Cardiac muscle cell (in vitro differentiated cells and primary cell): ENCODE measurements around the gene FBXL5. TPM values are rescaled to one million over a fixed set of nuclear protein-coding genes. Genes with fewer than 3 reads are reported as not detected.

Experiments used
- DNase-seq, 2 donors: peaks; one replicate each; pipeline versions ENCODE4 v3.0.0 to v3.0.0-alpha.2; 2010 to 2017; ENCODE audit warnings: low read depth in 1 of 2, low spot score in 1 of 2
- H3K27ac ChIP-seq: fragments of 200-600 bp; sonication (generic); 2 replicates; pipeline ENCODE4 v1.5.1; 2016
- H3K27me3 ChIP-seq: fragments of 200-600 bp; sonication (generic); 2 replicates; pipeline ENCODE4 v1.6.0; 2016; ENCODE audit warnings: control low read depth
- H3K36me3 ChIP-seq: fragments of 200-600 bp; sonication (generic); 2 replicates; pipeline ENCODE4 v1.5.1; 2016; ENCODE audit warnings: control low read depth
- H3K4me1 ChIP-seq: fragments of 200-600 bp; sonication (generic); 2 replicates; pipeline ENCODE4 v1.8.1; 2017; ENCODE audit warnings: low read depth, mild to moderate bottlenecking, mixed run types
- H3K4me3 ChIP-seq: fragments of 200-600 bp; sonication (generic); 2 replicates; pipeline ENCODE4 v1.5.1; 2016; ENCODE audit warnings: mild to moderate bottlenecking
- H3K9me3 ChIP-seq: fragments of 200-600 bp; sonication (generic); 2 replicates; pipeline ENCODE4 v1.5.1; 2017; ENCODE audit warnings: low read depth, mild to moderate bottlenecking, control low read depth
- CTCF ChIP-seq: IDR thresholded peaks from 2 replicates; pipeline ENCODE4 v1.5.1; 2012; ENCODE audit warnings: low read depth, mild to moderate bottlenecking, low read length
- polyA plus RNA-seq: library from polyadenylated mRNA; unstranded; fragments of >200 nt; fragmentation: Nextera tagmentation; extraction: Ambion mirVana; gene quantifications from 2 replicates; pipeline ENCODE4 v1.2.1, GENCODE V29; 2016
- total RNA-seq: library from RNA; depleted of rRNA; stranded (reverse); fragments of >200 nt; gene quantifications from 2 replicates; pipeline ENCODE4 v1.2.3, GENCODE V29; 2016

Gene FBXL5
- total and polyA plus RNA-seq, 2 experiments from 2014 or later, result 39.0 to 66.3 TPM

GRCh38 chr4:15569746-15570145 lies 85.4 kb downstream of the FBXL5 start:
- no peak for DNase-seq
- H3K36me3 ChIP-seq, result peaks cover 9% of the 10 kb centered on the region

GRCh38 chr4:15568821-15569220 lies 86.3 kb downstream of the FBXL5 start:
- H3K36me3 ChIP-seq, result peaks cover 9% of the 10 kb centered on the region
- no peaks in the 10 kb centered on the region for H3K27me3 ChIP-seq
- no peak for DNase-seq
- TF ChIP-seq CTCF, result no peak
- no peak overlapping the region for H3K4me3 ChIP-seq
- H3K9me3 ChIP-seq, result no peaks in the 10 kb centered on the region
- H3K27ac ChIP-seq, result no peak overlapping the region
- H3K4me1 ChIP-seq, result no peaks in the 10 kb centered on the region

More at GRCh38 chr4:15569746-15570145, 85.4 kb downstream of the FBXL5 start:
- H3K4me3 ChIP-seq, result no peak overlapping the region
- no peaks in the 10 kb centered on the region for H3K9me3 ChIP-seq
- H3K27ac ChIP-seq, result no peak overlapping the region
- H3K27me3 ChIP-seq, result no peaks in the 10 kb centered on the region
- no peak for TF ChIP-seq CTCF
- peaks cover 3% of the 10 kb centered on the region for H3K4me1 ChIP-seq

- no peak for TF ChIP-seq CTCF
- peak in 1 of 2 donors; percentile 5 for DNase-seq
- Histone ChIP-seq H3K4me3 (no peak overlapping the region), H3K9me3 (no peaks in the 10 kb centered on the region), H3K4me1 (no peaks in the 10 kb centered on the region), H3K27ac (no peak overlapping the region), H3K36me3 (peaks cover 2% of the 10 kb centered on the region), H3K27me3 (no peaks in the 10 kb centered on the region)
Measured at GRCh38 chr4:15563871-15564270, 91.3 kb downstream of the FBXL5 start.

- Histone ChIP-seq H3K9me3 (no peaks in the 10 kb centered on the region), H3K36me3 (peaks cover 2% of the 10 kb centered on the region), H3K27me3 (no peaks in the 10 kb centered on the region), H3K4me1 (no peaks in the 10 kb centered on the region), H3K27ac (no peak overlapping the region), H3K4me3 (no peak overlapping the region)
- no peak for DNase-seq
- TF ChIP-seq CTCF, result no peak
Measured at GRCh38 chr4:15562623-15563022, 92.5 kb downstream of the FBXL5 start.

GRCh38 chr4:15562114-15562513 lies 93.0 kb downstream of the FBXL5 start:
- H3K4me1 ChIP-seq, result no peaks in the 10 kb centered on the region
- peaks cover 2% of the 10 kb centered on the region for H3K36me3 ChIP-seq
- no peaks in the 10 kb centered on the region for H3K27me3 ChIP-seq
- no peak overlapping the region for H3K4me3 ChIP-seq
- H3K27ac ChIP-seq, result no peak overlapping the region
- TF ChIP-seq CTCF, result no peak
- no peaks in the 10 kb centered on the region for H3K9me3 ChIP-seq
- DNase-seq, result no peak

GRCh38 chr4:15558561-15558960 lies 96.6 kb downstream of the FBXL5 start:
- H3K4me3 ChIP-seq, result no peak overlapping the region
- no peaks in the 10 kb centered on the region for H3K4me1 ChIP-seq
- H3K36me3 ChIP-seq, result peaks cover 13% of the 10 kb centered on the region
- no peak for DNase-seq
- no peaks in the 10 kb centered on the region for H3K9me3 ChIP-seq
- TF ChIP-seq CTCF, result no peak
- no peaks in the 10 kb centered on the region for H3K27me3 ChIP-seq
- H3K27ac ChIP-seq, result no peak overlapping the region
